A549 (cell line): ENCODE data around the gene LCN2. TPM values are rescaled to one million over a fixed set of nuclear protein-coding genes. Genes with fewer than 3 reads are reported as not detected.

Source experiments
- ATAC-seq, 2 experiments: fragments of 200-7000 bp in 1 of 2; fragments of >200 bp in 1 of 2; cut with Nextera tagmentation in 1 of 2; cut with Tn5 transposase in 1 of 2; 3 replicates each; pipeline versions ENCODE4 v1.8.0 to v1.9.1; 2018 to 2020; ENCODE audit warnings: mild to moderate bottlenecking in 1 of 2, moderate library complexity in 1 of 2
- CTCF ChIA-PET: fragments of 300-600 bp; sonication (Branson Sonifier 250); formaldehyde crosslinking; extraction: SDS; loops from one replicate; lab custom pipeline; 2021; ENCODE audit warnings: antibody characterized with exemption, inconsistent platforms; lab: Yijun Ruan, JAX
- POLR2A ChIA-PET: fragments of 350-600 bp; formaldehyde crosslinking; extraction: SDS; loops from one replicate; lab custom pipeline; 2021; ENCODE audit warnings: antibody characterized with exemption, inconsistent platforms; lab: Yijun Ruan, JAX
- DNase-seq, 2 experiments: peaks; one replicate each; pipeline versions ENCODE4 v3.0.0 to v3.0.0-alpha.2; 2011 to 2016; ENCODE audit warnings: low read depth in 1 of 2, low spot score in 1 of 2
- FAIRE-seq: peaks from 2 replicates; lab custom pipeline; 2011; peaks lifted over from hg19 to GRCh38; lab: Jason Lieb, UNC
- H3K27ac ChIP-seq, 2 experiments: fragments of >200 bp; sonication (Bioruptor Twin); formaldehyde crosslinking; 3 replicates each; pipeline ENCODE4 v1.5.1; 2016 to 2017
- H3K4me1 ChIP-seq: fragments of >200 bp; sonication (Bioruptor Twin); formaldehyde crosslinking; 3 replicates; pipeline ENCODE4 v1.6.1; 2016
- H3K4me2 ChIP-seq: fragments of >200 bp; sonication (Bioruptor Twin); formaldehyde crosslinking; 3 replicates; pipeline ENCODE4 v1.6.1; 2016
- H3K4me3 ChIP-seq: fragments of >200 bp; sonication (Bioruptor Twin); formaldehyde crosslinking; 3 replicates; pipeline ENCODE4 v1.5.1; 2016
- H3K9me3 ChIP-seq: fragments of >200 bp; sonication (Bioruptor Twin); formaldehyde crosslinking; 3 replicates; pipeline ENCODE4 v1.6.1; 2016
- BHLHE40 ChIP-seq: IDR thresholded peaks from 2 replicates; pipeline ENCODE4 v1.6.1; 2012; ENCODE audit warnings: low read depth, low read length, inconsistent platforms
- CBX2 ChIP-seq: fragments of 200-600 bp; sonication (generic); IDR thresholded peaks from 2 replicates; pipeline ENCODE4 v1.6.1; 2016; ENCODE audit warnings: low read depth, mild to moderate bottlenecking, borderline replicate concordance
- CBX8 ChIP-seq: fragments of 200-600 bp; sonication (generic); IDR thresholded peaks from 2 replicates; pipeline ENCODE4 v1.6.1; 2016
- E2F6 ChIP-seq: IDR thresholded peaks from 2 replicates; pipeline ENCODE4 v1.6.1; 2012; ENCODE audit warnings: low read depth, borderline replicate concordance
- EHMT2 ChIP-seq: fragments of 200-600 bp; sonication (generic); IDR thresholded peaks from 2 replicates; pipeline ENCODE4 v1.6.1; 2016; ENCODE audit warnings: antibody characterized with exemption, low read depth, mild to moderate bottlenecking, moderate library complexity
- EP300 ChIP-seq, 2 experiments: fragments of >200 bp; sonication (Bioruptor Twin); formaldehyde crosslinking; IDR thresholded peaks; 2 replicates in 1 of 2; 3 replicates in 1 of 2; pipeline ENCODE4 v1.6.1; 2016 to 2017
- ESRRA ChIP-seq: fragments of 150-350 bp; IDR thresholded peaks from 2 replicates; pipeline ENCODE4 v1.6.1; 2014; ENCODE audit warnings: mild to moderate bottlenecking, low read length, borderline replicate concordance
- FOSL2 ChIP-seq, 2 experiments: fragments of 450-650 bp in 1 of 2; fragments of >200 bp in 1 of 2; sonication (Bioruptor Twin) in 1 of 2; formaldehyde crosslinking; IDR thresholded peaks; 2 replicates each; pipeline versions ENCODE4 v1.5.0 to v1.6.1; 2016 to 2020; ENCODE audit warnings: mild to moderate bottlenecking in 1 of 2, moderate library complexity in 1 of 2
- FOXS1 ChIP-seq: fragments of 250-450 bp; sonication (Bioruptor Pico); IDR thresholded peaks from 2 replicates; pipeline ENCODE4 v1.5.0; 2020; ENCODE audit warnings: mild to moderate bottlenecking, moderate library complexity
- HOXB5 ChIP-seq: fragments of 250-450 bp; sonication (Bioruptor Pico); IDR thresholded peaks from 2 replicates; pipeline ENCODE4 v1.5.0; 2020; ENCODE audit warnings: mild to moderate bottlenecking, moderate library complexity
- JUNB ChIP-seq: fragments of >200 bp; sonication (Bioruptor Twin); formaldehyde crosslinking; IDR thresholded peaks from 2 replicates; pipeline ENCODE4 v1.6.1; 2016
- KDM1A ChIP-seq: fragments of 200-600 bp; sonication (generic); IDR thresholded peaks from 2 replicates; pipeline ENCODE4 v1.6.1; 2016; ENCODE audit warnings: low read depth, mild to moderate bottlenecking
- MAFK ChIP-seq: fragments of 450-650 bp; IDR thresholded peaks from 2 replicates; pipeline ENCODE4 v1.6.1; 2014; ENCODE audit not compliant: partially characterized antibody
- MAX ChIP-seq: IDR thresholded peaks from 2 replicates; pipeline ENCODE4 v1.6.1; 2012
- MAZ ChIP-seq: fragments of 150-350 bp; IDR thresholded peaks from 2 replicates; pipeline ENCODE4 v1.6.1; 2014; ENCODE audit warnings: antibody characterized with exemption, low read depth, low read length, borderline replicate concordance
- PHF8 ChIP-seq: fragments of 200-600 bp; sonication (generic); IDR thresholded peaks from 2 replicates; pipeline ENCODE4 v1.6.1; 2016; ENCODE audit warnings: low read depth, mild to moderate bottlenecking, antibody characterized with exemption, moderate library complexity, borderline replicate concordance
- POLR2A ChIP-seq: IDR thresholded peaks from 2 replicates; pipeline ENCODE4 v1.6.1; 2012; ENCODE audit warnings: mild to moderate bottlenecking, low read length
- RCOR1 ChIP-seq: fragments of 150-350 bp; IDR thresholded peaks from 2 replicates; pipeline ENCODE4 v1.6.1; 2014; ENCODE audit warnings: antibody characterized with exemption, low read length, low read depth
- RNF2 ChIP-seq: fragments of 200-600 bp; sonication (generic); IDR thresholded peaks from 2 replicates; pipeline ENCODE4 v1.6.1; 2016; ENCODE audit warnings: low read depth, mild to moderate bottlenecking, antibody characterized with exemption, moderate library complexity, borderline replicate concordance
- SMC3 ChIP-seq: fragments of >200 bp; sonication (Bioruptor Twin); formaldehyde crosslinking; IDR thresholded peaks from 3 replicates; pipeline ENCODE4 v1.6.1; 2018; ENCODE audit warnings: inconsistent platforms
- SREBF2 ChIP-seq: fragments of 450-650 bp; IDR thresholded peaks from 2 replicates; pipeline ENCODE4 v1.6.1; 2014; ENCODE audit warnings: mild to moderate bottlenecking, moderate library complexity
- ZNF302 ChIP-seq: fragments of 250-450 bp; sonication (Bioruptor Pico); IDR thresholded peaks from 2 replicates; pipeline ENCODE4 v1.9.0; 2021; ENCODE audit warnings: inconsistent platforms, mild to moderate bottlenecking, moderate library complexity
- WGBS: methylation state at CpG from one replicate; pipeline ENCODE4 v1.1.6; 2017; ENCODE audit errors: missing lambda C conversion rate; 5-methylcytosine and 5-hydroxymethylcytosine counted together
- polyA plus RNA-seq, 4 experiments: library from polyadenylated mRNA; depleted of rRNA in 3 of 4; stranded (reverse); fragments of >200 nt; fragmentation: RNase III in 1 of 4; extraction: RNeasy Plus Mini Kit Qiagen cat#74134 plus additional on column Dnase treatment in 1 of 4; gene quantifications; 2 replicates in 3 of 4; 3 replicates in 1 of 4; pipeline ENCODE4 v1.2.3, GENCODE V29; 2011 to 2017
- TF ChIP-seq, protein P1 (sequence below): fragments of 450-650 bp; IDR thresholded peaks from 2 replicates; pipeline ENCODE4 v1.6.1; 2014; ENCODE audit warnings: antibody characterized with exemption
- TF ChIP-seq, protein P2 (sequence below): fragments of >200 bp; sonication (Bioruptor Twin); formaldehyde crosslinking; IDR thresholded peaks from 3 replicates; pipeline ENCODE4 v1.5.1; 2016

The LCN2 gene
- polyA plus RNA-seq, 2 of the 4 experiments (the other 2 are of a cell fraction) = 2.3 to 11.9 TPM

DNA sequence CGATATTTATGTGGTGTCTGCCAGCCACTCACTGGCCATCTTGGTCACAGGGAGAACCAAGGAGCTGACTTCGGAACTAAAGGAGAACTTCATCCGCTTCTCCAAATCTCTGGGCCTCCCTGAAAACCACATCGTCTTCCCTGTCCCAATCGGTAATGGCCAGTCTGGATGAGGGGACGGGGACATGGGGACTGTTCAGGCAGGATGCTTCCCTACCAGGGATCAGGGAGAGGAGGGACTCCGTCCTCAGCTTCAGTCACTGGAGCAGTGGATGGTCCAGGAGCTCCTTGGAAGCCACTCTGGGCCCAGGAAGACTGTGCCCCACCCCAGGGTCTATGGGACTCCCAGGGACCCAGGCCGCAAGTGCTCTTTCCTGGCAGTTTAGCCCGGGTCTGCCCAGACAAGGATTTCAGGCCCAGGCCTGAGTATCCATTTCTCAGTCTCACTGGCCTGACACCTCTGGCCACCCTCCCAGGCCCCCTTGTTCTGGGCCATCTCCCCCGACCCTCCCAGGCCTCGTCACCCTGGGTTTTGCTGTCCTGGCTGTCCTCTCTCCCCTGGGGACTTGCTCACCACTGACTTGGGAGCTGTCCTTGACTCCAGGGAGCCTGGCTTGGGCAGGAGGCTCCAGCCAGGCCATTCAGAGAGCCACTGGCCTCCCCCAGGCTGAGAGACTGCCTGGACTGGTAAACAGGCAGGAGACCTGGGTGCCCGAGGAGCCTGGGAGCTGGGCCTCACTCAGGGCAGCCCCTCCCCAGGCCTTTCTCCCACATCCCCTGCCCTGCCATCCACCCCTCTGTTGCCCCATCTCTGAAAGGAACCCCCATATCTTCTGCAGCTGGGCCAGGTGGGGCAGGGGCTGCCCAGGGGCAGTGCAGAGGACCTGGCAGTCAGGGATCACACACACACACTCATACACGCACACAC is 3.1 kb downstream of the LCN2 start:
- H3K4me3 ChIP-seq = no peak overlapping the region
- 85% methylated on average over 12 of the region's 13 CpGs for WGBS
- ChIA-PET CTCF (interaction anchor here (0.8 to 6.3 kb wide), 4 partner anchors 12 to 35 kb away, joined by 3 to 24 read pairs (median 10); no protein-coding TSS in a partner anchor), POLR2A (interaction anchor here (0.5 to 1.0 kb wide), 2 partner anchors 8 to 9 kb away, joined by 3 to 11 read pairs; partner anchors contain the start of gene BBLN)
- no peak for FAIRE-seq
- TF ChIP-seq PHF8 (no peak), RCOR1 (no peak), FOSL2 (IDR thresholded peaks at IDR 0.05) (no peak), FOSL2 (CRISPR knock-in tag; IDR thresholded peaks at IDR 0.05) (no peak), ZNF302 (CRISPR knock-in tag) (no peak), RNF2 (no peak), EP300 (IDR thresholded peaks at IDR 0.05) (no peak), CBX2 (no peak), CBX8 (no peak)
- TF ChIP-seq, all 56 proteins: peak for 0
- H3K4me2 ChIP-seq = no peak overlapping the region
- peaks cover 31% of the 10 kb centered on the region for H3K4me1 ChIP-seq
- peak overlapping the region in 1 of 2 experiments; percentile 47; a peak in 2 of 6 replicates for H3K27ac ChIP-seq
- DNase-seq (no peak), ATAC-seq (no peak)
- H3K9me3 ChIP-seq = no peaks in the 10 kb centered on the region

GRCh38 chr9:128153060-128153946 is 4.0 kb downstream of the LCN2 start:
- Histone ChIP-seq H3K9me3 (no peaks in the 10 kb centered on the region), H3K4me3 (no peak overlapping the region), H3K4me2 (no peak overlapping the region), H3K4me1 (peaks cover 27% of the 10 kb centered on the region), H3K27ac (peak overlapping the region in 1 of 2 experiments; percentile 47; a peak in 1 of 6 replicates)
- no peak for ATAC-seq
- DNase-seq = no peak
- POLR2A ChIA-PET = no interaction called here
- WGBS = 69% methylated on average over 9 of the region's 26 CpGs
- TF ChIP-seq CBX8 (no peak), MAX (no peak), HOXB5 (CRISPR knock-in tag) (no peak), FOXS1 (CRISPR knock-in tag) (no peak), JUNB (no peak), ESRRA (no peak), KDM1A (no peak), E2F6 (no peak), POLR2A (no peak), EP300 (IDR thresholded peaks at IDR 0.05) (no peak), MAFK (no peak), SMC3 (no peak), RCOR1 (no peak), BHLHE40 (no peak), EHMT2 (no peak), SREBF2 (no peak), MAZ (no peak)
- TF ChIP-seq, protein P1, sequence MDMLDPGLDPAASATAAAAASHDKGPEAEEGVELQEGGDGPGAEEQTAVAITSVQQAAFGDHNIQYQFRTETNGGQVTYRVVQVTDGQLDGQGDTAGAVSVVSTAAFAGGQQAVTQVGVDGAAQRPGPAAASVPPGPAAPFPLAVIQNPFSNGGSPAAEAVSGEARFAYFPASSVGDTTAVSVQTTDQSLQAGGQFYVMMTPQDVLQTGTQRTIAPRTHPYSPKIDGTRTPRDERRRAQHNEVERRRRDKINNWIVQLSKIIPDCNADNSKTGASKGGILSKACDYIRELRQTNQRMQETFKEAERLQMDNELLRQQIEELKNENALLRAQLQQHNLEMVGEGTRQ = no peak
- TF ChIP-seq, protein P2, sequence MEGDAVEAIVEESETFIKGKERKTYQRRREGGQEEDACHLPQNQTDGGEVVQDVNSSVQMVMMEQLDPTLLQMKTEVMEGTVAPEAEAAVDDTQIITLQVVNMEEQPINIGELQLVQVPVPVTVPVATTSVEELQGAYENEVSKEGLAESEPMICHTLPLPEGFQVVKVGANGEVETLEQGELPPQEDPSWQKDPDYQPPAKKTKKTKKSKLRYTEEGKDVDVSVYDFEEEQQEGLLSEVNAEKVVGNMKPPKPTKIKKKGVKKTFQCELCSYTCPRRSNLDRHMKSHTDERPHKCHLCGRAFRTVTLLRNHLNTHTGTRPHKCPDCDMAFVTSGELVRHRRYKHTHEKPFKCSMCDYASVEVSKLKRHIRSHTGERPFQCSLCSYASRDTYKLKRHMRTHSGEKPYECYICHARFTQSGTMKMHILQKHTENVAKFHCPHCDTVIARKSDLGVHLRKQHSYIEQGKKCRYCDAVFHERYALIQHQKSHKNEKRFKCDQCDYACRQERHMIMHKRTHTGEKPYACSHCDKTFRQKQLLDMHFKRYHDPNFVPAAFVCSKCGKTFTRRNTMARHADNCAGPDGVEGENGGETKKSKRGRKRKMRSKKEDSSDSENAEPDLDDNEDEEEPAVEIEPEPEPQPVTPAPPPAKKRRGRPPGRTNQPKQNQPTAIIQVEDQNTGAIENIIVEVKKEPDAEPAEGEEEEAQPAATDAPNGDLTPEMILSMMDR = no peak
- FAIRE-seq = no peak
- CTCF ChIA-PET = interaction anchor here (0.8 to 6.3 kb wide), 3 partner anchors 10 to 35 kb away, joined by 3 to 24 read pairs (median 3); no protein-coding TSS in a partner anchor
